ENCODE results near the gene HINT2.

The HINT2 gene

GRCh38 chr9:35774907-35775635, 39.8 kb downstream of the HINT2 start:
- peak; percentile 55 for DNase-seq (ENCODE audit: low spot score)

GRCh38 chr9:35771943-35772342, 42.9 kb downstream of the HINT2 start:
- no peak for DNase-seq (ENCODE audit: low spot score)

- no peak for DNase-seq (ENCODE audit: low spot score)
Measured at GRCh38 chr9:35771534-35771933, 43.3 kb downstream of the HINT2 start.

GRCh38 chr9:35771075-35771433, 43.8 kb downstream of the HINT2 start:
- no peak for DNase-seq (ENCODE audit: low spot score)

- DNase-seq (ENCODE audit: low spot score) = no peak
Measured at GRCh38 chr9:35769763-35770162, 45.1 kb downstream of the HINT2 start.

GRCh38 chr9:35767458-35767857, 47.4 kb downstream of the HINT2 start:
- DNase-seq (ENCODE audit: low spot score) = no peak

GRCh38 chr9:35766997-35767396, 47.8 kb downstream of the HINT2 start:
- DNase-seq (ENCODE audit: low spot score) = no peak

GRCh38 chr9:35763803-35764202, 51.0 kb downstream of the HINT2 start:
- DNase-seq (ENCODE audit: low spot score) = no peak

- no peak for DNase-seq (ENCODE audit: low spot score)
Measured at GRCh38 chr9:35763181-35763580, 51.7 kb downstream of the HINT2 start.
